Esophagus squamous epithelium (tissue), 4 donors: ENCODE data around the gene GPR31.

Experiments used
- POLR2A ChIP-seq, 4 donors: fragments of 450-650 bp; IDR thresholded peaks; one replicate each; pipeline ENCODE4 v1.6.1; 2017; ENCODE audit warnings: antibody characterized with exemption in 4 of 4, mild to moderate bottlenecking in 4 of 4, moderate library complexity in 3 of 4
- TF ChIP-seq, protein P1 (sequence below), 6 experiments: fragments of 450-650 bp in 4 of 6; fragments of 200-600 bp in 2 of 6; sonication (generic) in 2 of 6; IDR thresholded peaks; one replicate each; pipeline ENCODE4 v1.5.1; 2016 to 2019; ENCODE audit warnings: antibody characterized with exemption in 6 of 6, mild to moderate bottlenecking in 4 of 6, moderate library complexity in 4 of 6

DNA sequence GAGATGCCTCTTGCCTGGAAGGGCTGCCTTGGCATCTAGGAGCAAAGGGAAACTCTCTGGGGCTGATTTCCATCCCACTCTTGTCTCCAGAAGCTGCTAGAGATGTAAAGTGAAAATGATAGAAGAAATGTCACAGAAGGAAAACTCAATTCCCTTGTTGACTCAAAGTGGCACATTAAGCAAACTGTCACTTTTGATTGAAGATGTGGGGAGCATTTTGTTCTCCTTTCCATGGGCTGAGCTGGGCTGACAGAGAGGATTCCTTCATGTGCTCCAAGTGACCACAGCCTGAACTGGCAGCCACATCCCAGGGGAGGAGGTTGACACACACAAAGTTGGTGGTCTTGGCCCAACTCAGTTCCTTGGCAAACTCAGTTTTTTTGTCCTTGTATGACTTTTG, 9.8 kb downstream of the GPR31 start:
- no peak for TF ChIP-seq POLR2A (IDR thresholded peaks at IDR 0.05)
- TF ChIP-seq, protein P1, sequence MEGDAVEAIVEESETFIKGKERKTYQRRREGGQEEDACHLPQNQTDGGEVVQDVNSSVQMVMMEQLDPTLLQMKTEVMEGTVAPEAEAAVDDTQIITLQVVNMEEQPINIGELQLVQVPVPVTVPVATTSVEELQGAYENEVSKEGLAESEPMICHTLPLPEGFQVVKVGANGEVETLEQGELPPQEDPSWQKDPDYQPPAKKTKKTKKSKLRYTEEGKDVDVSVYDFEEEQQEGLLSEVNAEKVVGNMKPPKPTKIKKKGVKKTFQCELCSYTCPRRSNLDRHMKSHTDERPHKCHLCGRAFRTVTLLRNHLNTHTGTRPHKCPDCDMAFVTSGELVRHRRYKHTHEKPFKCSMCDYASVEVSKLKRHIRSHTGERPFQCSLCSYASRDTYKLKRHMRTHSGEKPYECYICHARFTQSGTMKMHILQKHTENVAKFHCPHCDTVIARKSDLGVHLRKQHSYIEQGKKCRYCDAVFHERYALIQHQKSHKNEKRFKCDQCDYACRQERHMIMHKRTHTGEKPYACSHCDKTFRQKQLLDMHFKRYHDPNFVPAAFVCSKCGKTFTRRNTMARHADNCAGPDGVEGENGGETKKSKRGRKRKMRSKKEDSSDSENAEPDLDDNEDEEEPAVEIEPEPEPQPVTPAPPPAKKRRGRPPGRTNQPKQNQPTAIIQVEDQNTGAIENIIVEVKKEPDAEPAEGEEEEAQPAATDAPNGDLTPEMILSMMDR (IDR thresholded peaks at IDR 0.05) = no peak
